Activated gamma-delta T cell treated with anti-CD3 and anti-CD28 coated beads, Interleukin-2, amount 50 U/mL, for 16 hours (primary cell): ENCODE measurements around the gene GIMAP4.
"Not testable (repeated sequence)": the region's sequence is repeated elsewhere in the genome, so short reads cannot be mapped to it uniquely, and the experiment has no call there.

Source experiments
- DNase-seq: peaks from one replicate; pipeline ENCODE4 v3.0.0-alpha.2; 2020; ENCODE audit warnings: low read depth

Gene GIMAP4

DNA sequence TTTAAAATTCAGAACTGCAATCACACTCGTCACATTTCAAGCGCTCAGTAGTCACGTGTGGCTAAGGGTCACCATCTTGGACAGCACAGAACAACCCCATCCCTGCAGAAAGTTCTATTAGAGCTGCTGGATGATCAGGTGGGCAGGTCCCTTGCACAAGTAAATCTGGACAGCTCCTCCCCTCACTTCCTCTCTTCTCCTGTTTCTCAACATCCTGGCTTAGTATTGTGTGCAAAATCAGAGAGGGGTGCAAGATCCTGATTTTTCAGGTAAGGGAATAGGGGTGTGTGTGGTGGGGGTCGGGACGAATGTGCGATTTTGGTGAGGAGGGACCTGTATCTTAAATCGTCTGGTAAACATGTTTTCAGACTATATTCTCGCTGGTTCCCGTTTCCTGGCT, at the start of gene GIMAP4:
Gene GIMAP4 (plus strand): TSS at position 222 of the 400 bp plus-strand sequence. CDS start 2,512 bp downstream, outside the sequence.
- no peak for DNase-seq

DNA sequence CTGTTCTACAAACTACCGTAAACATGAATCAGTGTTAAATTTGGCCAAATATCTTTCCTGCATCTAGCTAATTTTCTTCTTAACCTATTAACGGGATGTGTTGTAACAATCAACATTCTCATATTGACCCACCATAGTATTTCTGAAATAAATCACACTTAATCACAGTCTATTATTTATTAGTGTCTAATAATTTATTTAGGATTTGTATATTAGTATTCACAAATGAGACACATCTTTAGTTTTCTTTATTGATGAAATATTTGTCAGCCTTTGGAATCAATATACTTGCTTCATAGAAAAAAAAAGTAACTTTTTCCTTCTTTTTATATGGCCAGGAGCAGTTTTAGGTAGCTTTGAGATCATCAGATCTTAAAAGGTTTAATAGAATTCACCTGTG, 47.9 kb upstream of the GIMAP4 start:
- DNase-seq, result no peak

DNA sequence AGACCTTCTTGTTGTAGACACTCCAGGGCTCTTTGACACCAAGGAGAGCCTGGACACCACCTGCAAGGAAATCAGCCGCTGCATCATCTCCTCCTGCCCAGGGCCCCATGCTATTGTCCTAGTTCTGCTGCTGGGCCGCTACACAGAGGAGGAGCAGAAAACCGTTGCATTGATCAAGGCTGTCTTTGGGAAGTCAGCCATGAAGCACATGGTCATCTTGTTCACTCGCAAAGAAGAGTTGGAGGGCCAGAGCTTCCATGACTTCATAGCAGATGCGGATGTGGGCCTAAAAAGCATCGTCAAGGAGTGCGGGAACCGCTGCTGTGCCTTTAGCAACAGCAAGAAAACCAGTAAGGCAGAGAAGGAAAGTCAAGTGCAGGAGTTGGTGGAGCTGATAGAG, 47.0 kb upstream of the GIMAP4 start:
- DNase-seq, result no peak

DNA sequence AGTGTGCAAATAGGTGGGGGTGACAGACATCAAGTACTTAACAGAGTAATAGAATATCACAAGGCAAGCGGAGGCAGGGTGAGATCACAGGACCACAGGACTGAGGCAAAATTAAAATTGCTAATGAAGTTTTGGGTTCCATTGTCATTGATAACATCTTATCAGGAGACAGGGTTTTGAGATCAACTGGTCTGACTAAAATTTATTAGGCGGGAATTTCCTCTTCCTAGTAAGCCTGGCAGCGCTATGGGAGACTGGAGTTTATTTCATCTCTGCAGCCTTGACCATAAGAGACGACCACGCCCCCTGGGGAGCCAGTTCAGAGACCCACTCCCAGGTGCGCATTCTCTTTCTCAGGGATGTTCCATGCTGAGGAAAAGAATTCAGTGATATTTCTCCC, 44.3 kb upstream of the GIMAP4 start:
- not testable (repeated sequence) for DNase-seq

DNA sequence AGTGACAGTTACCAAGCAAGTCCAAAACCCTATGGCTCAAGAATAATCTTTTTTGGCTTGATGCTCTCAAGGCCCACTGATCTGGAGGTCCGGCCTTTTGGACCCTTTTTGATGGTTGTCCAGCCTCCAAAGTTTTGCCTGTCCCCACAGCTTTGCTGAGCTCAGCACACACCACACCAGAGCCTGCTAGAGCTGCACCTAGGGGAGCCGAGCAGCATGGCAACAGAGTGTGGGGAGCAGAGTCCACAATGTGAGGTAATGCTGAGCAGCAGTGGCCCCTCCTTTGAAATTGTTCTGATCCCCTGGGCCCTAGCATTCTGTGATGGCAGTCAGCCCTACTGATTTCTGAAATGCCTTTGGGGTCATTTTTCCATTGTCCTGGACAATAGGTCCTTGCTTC, 43.2 kb upstream of the GIMAP4 start:
- no peak for DNase-seq

DNA sequence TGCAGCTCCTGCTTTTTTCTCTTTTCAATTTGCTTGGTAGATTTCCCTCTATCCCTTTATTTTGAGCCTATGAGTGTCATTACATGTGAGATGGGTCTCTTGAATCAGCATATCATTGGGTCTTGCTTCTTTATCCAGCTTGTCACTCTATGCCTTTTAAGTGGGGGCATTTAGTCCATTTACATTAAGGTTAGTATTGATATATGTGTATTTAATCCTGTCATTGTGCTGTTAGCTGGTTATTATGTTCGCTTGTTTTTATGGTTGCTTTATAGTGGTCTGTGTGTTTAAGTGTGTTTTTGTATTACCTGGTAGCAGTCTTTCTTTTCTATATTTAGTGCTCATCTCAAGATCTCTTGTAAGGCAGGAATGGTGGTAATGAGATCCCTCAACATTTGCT, 35.5 kb upstream of the GIMAP4 start:
- DNase-seq, result no peak

DNA sequence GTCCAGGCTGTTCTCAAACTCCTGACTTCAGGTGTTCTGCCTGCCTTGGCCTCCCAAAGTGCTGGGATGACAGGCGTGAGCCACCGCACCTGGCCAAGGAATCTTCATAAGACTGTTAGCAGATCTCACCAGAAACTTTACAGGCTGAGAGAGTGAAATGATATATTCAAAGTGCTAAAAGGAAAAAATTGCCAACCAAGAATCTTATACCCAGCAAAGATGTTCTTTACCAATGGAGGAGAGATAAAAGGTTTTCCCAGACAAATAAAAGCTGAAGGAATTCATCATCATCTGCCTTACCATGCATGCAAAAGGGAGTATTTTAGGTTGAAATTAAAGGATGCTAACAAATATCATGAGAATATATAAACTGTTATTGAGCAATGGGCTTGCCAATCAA, 28.9 kb upstream of the GIMAP4 start:
- DNase-seq, result no peak

DNA sequence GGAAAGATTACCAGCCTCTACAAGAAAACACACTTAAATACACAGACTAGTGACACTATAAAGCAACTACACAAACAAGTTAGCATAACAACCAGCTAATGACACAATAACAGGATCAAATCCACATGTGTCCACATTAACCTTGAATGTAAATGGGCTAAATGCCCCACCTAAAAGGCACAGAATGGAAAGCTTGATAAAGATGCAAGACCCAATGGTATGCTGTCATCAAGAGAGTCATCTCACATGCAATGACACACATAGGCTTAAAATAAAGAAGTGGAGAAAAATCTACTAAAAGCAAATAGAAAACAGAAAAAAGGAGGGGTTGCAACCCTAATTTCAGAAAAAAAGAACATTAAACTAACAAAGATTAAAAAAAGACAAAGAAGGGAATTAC, 14.0 kb upstream of the GIMAP4 start:
- no peak for DNase-seq

DNA sequence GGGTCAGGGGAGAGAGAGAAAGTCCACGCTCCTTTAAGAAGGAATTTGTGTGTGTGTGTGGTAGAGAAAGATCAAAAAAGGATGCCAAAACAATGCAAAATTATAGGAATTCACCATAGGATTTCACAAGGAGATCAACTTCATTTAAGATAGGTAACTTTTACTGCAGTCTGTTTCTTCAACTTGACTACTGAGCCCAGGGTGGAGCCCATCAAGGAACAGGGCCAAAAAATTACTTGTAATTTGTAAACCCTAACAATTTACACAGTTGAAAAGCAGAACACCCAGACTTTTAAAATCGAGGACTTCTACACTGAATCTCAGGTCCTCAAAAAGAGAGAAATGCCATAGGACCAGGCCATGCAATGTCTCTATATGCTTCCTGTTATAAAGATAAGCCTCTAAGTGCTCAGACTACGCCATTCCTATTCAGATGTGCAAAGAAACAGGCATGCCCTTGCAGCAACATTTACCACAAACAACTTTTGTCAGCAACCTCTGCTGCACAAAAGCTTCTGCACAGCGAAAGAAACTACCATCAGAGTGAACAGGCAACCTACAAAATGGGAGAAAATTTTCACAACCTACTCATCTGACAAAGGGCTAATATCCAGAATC, 10.6 kb upstream of the GIMAP4 start:
- no peak for DNase-seq

DNA sequence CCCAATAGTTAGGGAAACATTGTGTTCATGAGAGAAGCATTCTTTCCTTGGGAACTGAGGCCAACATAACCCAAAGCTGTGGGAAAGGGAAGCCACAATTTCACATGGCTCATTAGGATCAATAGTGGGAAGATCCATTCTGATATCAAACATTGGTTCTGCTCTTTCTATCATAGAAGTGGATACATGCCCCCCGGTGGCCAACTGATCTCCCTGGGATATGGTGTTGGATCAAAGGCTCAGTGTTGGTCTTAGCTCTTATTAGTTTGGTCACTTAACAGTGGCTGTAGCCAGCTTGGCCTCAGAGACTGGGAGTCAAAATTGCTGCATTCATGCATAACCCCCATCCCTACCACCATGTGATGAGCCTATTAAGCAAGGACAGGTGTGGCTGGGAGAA, 6.7 kb upstream of the GIMAP4 start:
- no peak for DNase-seq

DNA sequence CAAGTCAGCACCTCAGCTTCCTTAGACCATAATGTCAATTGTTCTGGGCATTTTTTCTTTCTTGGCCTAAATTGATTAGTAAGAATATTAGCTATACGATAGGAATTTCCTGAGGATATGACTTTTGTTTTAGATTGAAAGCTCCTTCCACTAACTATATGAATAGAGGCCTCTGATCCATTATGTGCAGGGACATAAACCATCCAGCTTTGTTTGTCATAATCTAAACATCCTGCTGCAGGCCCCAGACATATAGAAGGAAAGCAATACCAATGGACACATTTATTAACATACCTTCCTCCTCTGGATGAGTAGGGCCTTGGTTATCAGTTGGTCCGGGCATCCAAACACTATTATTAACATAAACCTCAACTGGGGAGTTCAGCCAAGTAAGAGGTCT, 4.3 kb upstream of the GIMAP4 start:
- no peak for DNase-seq

DNA sequence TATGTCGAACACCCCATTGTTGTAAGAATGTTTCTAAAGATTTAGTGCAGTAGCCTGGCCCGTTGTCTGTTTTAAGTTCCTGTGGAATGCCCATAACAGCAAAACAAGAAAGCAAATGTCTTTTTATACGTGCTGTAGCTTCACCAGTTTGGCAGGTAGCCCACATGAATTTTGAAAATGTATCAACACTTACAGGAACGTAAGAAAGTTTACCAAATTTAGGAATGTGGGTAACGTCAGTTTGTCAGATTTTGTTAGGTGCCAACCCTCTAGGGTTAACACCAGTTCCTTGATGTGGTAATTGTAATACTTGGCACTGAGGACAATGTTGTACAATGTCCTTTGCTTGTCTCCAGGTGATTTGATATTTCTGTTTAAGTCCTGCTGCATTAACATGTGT, 3.2 kb upstream of the GIMAP4 start:
- no peak for DNase-seq

DNA sequence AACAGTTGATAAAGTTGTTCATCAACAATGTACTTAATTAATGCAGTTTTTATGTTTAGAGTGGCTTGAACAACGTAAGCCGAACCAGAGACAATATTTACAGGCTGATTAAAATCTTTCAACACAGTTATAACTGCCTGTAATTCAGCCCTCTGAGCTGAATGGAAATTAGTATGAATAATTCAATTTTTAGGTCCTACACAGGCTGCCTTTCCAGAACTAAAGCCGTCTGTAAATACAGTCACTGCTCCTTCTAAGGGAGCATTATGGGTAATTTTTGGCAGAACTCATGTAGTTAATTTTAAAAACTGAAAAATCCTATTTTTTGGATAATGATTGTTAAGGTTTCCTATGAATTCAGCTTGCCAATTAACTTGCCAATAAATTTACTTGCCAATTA, 2.6 kb upstream of the GIMAP4 start:
- DNase-seq, result no peak

DNA sequence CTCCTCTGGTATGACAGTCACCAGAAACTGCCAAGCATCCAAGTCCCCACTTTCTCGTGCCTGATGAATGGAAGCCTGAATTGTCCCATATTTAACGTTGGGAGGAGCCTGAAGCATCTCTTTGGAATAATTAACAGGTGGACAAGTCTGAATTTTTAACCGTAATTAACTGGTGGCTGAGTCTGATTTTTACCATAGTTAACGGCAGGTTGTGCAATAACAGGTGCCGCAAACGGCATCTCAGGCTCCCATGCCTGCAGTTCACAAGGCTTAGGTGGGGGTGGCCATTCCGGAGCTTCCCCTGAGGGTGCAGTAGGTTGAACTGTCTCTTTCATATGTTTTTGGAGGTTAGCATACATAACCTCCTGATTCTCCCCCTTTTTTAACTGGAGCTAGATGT, 2.0 kb upstream of the GIMAP4 start:
- no peak for DNase-seq

DNA sequence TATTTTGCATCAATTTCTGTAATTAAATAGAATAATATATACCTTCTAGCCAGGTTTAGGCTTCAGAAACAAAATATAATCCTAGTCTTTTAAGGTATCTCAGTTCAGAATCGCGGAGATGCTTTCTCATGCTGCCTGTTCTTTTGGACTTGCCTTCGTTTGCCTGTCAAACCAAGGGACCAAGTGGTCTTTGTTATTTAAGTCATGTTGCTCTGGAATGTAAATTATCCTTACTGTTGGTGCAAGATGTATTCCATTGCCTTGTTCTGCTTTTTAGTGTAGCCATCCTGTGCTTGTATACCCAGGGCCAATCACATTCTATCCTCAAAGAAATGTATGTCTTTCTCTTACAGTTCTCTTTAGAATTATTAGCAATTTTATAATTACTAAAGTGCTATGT, 1.1 kb upstream of the GIMAP4 start:
- DNase-seq, result no peak

DNA sequence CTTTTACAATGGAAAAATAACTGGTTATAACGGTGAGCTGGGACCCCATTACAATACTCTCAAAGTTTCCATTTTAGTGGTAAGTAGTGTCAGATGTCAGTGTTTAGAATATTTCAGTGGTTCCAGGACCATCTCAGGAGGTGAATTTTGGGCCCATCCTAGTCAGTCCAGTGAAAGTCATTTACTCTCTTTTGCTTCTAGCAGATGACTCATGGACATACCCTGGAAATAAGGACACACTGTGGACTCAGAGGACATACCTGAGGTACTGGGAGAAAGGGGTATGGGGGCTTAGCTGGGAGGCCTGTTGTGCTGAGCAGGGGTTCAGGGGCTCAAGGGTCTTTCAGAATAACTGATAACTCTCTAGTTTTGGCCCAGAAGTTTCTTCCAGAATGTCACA, 618 bp upstream of the GIMAP4 start:
- DNase-seq, result no peak

DNA sequence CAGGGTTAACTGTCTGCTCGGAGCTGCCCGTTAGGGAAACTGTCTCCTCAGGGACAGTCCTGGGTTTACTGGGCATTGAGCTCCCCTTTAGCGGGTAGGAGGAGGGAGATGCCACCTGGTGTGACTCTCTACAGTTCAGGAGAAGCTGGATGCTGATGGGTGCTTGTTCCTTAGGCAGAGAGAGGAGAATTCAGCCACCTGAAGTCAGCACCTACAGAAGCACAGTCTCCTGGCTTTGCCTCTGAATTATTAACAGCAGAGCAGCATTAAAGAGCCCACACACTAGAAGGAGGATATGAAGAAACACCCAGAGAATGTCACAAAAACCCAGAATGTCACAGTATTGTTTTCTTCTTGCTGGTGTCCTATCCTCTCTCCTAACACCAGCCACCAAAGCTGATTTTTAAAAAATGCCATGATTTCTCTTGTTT, 696 bp downstream of the GIMAP4 start:
- no peak for DNase-seq

DNA sequence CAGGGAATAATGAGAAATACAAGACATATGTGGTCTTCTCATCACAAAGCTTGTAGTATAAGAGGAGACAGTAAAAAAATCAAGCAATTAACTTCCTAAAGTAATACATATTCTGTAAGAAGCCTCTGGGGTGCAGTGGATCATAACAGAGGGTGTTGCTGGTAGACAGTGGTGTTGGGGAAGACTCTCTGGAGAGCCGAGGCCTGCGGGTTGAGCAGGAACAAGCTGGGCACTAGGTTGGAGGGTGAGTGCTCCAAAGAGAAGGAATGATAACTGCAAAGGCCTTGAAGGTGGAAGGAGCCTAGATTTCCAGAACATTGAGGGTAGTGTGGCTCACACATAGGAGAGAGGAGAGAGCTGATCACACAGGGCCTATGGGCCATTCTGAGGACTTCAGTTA, 1.5 kb downstream of the GIMAP4 start:
- DNase-seq, result no peak

DNA sequence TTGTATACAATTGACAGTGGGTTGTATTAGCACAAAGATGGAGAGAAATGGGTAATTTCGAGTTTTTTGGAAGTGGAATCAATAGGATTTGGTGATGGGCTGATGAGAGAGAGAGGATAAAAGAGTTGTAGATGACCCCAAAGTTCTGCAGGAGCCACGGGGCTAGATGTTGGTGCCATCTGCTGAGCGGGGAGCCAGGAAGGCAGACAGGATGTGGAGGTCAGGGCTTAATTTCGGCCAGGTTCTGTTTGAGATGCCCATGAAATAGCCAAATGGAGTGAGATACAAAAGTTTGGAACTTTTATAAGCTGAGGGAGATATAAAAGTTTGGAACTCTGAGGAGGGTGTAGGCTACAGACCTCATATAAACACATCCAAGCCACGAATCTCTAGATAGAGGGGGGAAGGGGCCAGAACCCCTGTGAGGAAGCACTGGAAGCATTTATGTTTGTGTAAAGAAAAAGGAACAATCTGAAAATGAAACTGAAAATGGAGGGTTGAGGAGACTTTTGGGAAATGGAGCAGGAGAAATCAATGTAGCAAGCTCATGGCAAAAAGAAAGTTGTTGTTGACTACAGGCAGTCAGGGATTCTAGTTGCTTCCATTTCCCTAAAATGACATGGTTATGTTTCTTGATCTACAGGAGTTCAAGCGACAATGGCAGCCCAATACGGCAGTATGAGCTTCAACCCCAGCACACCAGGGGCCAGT, 2.2 kb downstream of the GIMAP4 start:
- DNase-seq, result no peak

DNA sequence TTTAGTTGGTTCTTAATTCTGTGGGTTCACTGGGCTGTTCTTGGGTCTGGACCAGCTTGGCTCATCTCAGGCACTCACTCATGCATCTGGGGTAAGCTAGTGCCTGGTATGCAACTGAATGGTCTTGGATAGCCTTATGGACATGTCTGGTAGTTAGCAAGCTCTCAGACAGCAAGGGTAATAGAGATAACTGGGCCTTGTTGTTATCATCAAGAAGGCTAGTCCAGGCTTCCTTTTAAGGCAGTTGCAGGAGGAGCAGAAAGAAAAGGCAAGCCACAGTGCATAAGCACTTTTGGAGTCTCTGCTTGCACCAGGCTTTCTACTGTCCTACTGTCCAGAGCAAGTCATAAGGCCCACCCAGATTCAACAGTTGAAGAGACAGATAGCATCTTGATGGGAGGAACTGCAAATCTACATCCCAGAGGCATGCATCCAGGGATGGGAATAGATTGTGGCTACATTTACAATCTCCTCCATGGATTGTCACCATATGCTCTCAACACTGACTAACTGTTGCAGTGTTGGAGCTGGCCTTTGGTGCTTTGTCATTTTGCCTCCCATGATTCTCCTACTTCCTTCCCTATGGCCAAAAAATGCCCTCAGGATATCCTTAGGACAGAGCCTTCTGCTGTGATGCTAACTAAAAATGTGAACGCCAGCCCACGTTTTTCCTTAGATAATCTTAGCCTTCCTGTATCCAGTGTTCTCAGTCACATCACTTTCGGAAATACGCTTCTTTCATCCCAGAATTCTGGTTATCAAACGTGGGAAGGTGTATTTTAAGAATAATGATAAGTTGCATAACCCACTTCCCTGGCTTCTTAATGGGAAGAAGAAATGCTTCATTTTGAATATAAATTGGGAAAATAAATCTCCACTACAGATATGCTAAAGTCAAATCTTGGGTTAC, 3.6 kb downstream of the GIMAP4 start:
- no peak for DNase-seq

DNA sequence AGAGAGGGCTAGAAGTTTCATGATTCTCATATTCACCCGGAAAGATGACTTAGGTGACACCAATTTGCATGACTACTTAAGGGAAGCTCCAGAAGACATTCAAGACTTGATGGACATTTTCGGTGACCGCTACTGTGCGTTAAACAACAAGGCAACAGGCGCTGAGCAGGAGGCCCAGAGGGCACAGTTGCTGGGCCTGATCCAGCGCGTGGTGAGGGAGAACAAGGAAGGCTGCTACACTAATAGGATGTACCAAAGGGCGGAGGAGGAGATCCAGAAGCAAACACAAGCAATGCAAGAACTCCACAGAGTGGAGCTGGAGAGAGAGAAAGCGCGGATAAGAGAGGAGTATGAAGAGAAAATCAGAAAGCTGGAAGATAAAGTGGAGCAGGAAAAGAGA, 5.3 kb downstream of the GIMAP4 start:
- no peak for DNase-seq

DNA sequence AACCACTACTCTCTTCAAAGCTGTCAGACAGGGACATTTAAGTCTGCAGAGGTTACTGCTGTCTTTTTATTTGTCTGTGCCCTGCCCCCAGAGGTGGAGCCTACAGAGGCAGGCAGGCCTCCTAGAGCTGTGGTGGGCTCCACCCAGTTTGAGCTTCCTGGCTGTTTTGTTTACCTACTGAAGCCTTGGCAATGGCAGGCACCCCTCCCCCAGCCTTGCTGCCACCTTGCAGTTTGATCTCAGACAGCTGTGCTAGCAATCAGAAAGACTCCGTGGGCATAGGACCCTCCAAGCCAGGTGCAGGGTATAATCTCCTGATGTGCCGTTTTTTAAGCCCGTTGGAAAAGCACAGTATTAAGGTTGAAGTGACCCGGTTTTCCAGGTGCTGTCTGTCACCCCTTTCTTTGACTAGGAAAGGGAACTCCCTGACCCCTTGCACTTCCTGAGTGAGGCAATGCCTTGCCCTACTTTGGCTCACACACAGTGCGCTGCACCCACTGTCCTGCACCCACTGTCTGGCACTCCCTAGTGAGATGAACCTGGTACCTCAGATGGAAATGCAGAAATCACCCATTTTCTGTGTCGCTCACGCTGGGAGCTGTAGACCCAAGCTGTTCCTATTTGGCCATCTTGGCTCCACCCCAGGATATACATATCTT, 12.9 kb downstream of the GIMAP4 start:
- DNase-seq, result not testable (repeated sequence)
